Thoracic aorta (tissue), 2 donors: ENCODE measurements around the gene TMCC3. TPM values are rescaled to one million over a fixed set of nuclear protein-coding genes. Genes with fewer than 3 reads are reported as not detected.
A peak's percentile ranks its signal among the peaks of the same experiment; 100 is the strongest.
"Not testable (repeated sequence)": the region's sequence is repeated elsewhere in the genome, so short reads cannot be mapped to it uniquely, and the experiment has no call there.

Experiments used
- ATAC-seq: fragments of 150-250 bp; one replicate; pipeline ENCODE4 v1.8.0; 2017; ENCODE audit warnings: low read depth; ENCODE audit not compliant: insufficient number of reproducible peaks, low FRiP score
- DNase-seq: peaks from one replicate; pipeline ENCODE4 v3.0.0-alpha.2; 2020; ENCODE audit warnings: low spot score
- H3K27ac ChIP-seq, 2 donors: fragments of 200-600 bp; sonication (generic); 1 replicate in 1 of 2; 2 replicates in 1 of 2; pipeline ENCODE4 v1.5.1; 2016; ENCODE audit warnings: mild to moderate bottlenecking in 2 of 2, moderate library complexity in 2 of 2
- H3K27me3 ChIP-seq: fragments of 200-600 bp; sonication (generic); replicated peaks from 2 replicates; pipeline ENCODE4 v1.6.0; 2016; ENCODE audit warnings: mild to moderate bottlenecking; ENCODE audit not compliant: insufficient read depth
- H3K36me3 ChIP-seq: fragments of 200-600 bp; sonication (generic); one replicate; pipeline ENCODE4 v1.5.1; 2016
- H3K4me1 ChIP-seq, 2 donors: fragments of 200-600 bp; sonication (generic); 1 replicate in 1 of 2; 2 replicates in 1 of 2; pipeline versions ENCODE4 v1.5.1 to v1.6.0; 2016; ENCODE audit warnings: low read depth in 2 of 2, mild to moderate bottlenecking in 1 of 2; ENCODE audit not compliant: control insufficient read depth in 1 of 2
- H3K4me3 ChIP-seq: fragments of 200-600 bp; sonication (generic); 2 replicates; pipeline ENCODE4 v1.5.1; 2016; ENCODE audit warnings: mild to moderate bottlenecking
- H3K9me3 ChIP-seq: fragments of 200-600 bp; sonication (generic); 2 replicates; pipeline ENCODE4 v1.5.1; 2016
- total RNA-seq, 2 donors: library from RNA; depleted of rRNA; stranded (reverse); fragments of >200 nt; gene quantifications; one replicate each; pipeline versions ENCODE4 v1.1.0 to v1.2.3, GENCODE V29; 2016
- TF ChIP-seq, protein P1 (sequence below): fragments of 200-600 bp; sonication (generic); IDR thresholded peaks from one replicate; pipeline ENCODE4 v1.5.1; 2019; ENCODE audit warnings: antibody characterized with exemption

The TMCC3 gene, protein sequence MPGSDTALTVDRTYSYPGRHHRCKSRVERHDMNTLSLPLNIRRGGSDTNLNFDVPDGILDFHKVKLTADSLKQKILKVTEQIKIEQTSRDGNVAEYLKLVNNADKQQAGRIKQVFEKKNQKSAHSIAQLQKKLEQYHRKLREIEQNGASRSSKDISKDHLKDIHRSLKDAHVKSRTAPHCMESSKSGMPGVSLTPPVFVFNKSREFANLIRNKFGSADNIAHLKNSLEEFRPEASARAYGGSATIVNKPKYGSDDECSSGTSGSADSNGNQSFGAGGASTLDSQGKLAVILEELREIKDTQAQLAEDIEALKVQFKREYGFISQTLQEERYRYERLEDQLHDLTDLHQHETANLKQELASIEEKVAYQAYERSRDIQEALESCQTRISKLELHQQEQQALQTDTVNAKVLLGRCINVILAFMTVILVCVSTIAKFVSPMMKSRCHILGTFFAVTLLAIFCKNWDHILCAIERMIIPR
- total RNA-seq, result 10 to 100 TPM in 1 of 2 donors, 1 to 10 TPM in 1; 6.9 to 12.4 TPM

DNA sequence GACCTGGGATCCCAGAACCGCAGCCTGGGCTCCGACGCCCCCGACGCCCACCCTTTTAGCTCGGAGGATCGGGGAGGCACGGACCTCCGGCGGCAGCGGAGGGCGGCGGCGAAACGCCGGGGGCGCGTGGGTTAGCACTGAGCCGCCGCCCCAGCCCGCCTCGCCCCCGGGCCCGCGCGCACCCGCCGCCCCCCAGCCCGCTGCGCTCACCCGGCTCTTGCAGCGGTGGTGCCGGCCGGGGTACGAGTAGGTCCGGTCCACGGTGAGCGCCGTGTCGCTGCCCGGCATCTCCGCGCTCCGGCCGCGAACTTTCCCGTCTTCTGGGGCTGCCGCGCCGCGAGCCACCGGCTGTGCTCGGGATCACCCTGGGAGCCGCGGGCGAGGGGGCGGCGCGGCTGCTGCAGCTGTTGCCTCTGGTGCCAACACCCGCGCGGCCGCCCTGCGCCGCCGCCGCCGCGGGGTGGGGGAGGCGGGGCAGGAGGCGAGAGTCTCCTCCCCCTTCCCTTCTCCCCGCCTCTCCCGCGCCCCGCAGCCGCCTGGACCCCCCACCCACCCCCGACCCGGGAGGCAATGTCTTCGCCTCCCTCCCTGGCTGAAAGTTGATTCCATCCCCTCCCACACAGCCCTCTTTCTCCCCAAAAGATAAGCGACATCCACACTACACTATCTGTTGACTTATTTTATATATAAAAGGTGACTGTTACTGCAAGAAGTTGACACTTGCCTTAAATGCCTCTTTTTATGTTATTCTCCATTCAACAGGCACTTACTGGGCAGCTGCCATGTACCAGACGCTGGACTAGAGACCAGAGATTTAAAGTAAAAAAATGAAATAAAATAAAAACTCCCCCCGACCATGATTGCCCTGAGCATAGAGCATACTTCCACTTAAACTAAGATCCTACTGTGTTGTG lies at the start of gene TMCC3:
Gene TMCC3 (minus strand): TSS at position 415 of the 914 bp plus-strand sequence. CDS start 127 bp downstream, at position 288.
- peak; percentile 11 for ATAC-seq
- no peaks in the 10 kb centered on the region for H3K36me3 ChIP-seq
- TF ChIP-seq, protein P1, sequence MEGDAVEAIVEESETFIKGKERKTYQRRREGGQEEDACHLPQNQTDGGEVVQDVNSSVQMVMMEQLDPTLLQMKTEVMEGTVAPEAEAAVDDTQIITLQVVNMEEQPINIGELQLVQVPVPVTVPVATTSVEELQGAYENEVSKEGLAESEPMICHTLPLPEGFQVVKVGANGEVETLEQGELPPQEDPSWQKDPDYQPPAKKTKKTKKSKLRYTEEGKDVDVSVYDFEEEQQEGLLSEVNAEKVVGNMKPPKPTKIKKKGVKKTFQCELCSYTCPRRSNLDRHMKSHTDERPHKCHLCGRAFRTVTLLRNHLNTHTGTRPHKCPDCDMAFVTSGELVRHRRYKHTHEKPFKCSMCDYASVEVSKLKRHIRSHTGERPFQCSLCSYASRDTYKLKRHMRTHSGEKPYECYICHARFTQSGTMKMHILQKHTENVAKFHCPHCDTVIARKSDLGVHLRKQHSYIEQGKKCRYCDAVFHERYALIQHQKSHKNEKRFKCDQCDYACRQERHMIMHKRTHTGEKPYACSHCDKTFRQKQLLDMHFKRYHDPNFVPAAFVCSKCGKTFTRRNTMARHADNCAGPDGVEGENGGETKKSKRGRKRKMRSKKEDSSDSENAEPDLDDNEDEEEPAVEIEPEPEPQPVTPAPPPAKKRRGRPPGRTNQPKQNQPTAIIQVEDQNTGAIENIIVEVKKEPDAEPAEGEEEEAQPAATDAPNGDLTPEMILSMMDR, result no peak
- no peaks in the 10 kb centered on the region for H3K27me3 ChIP-seq
- H3K9me3 ChIP-seq, result no peaks in the 10 kb centered on the region
- H3K4me1 ChIP-seq, result peaks cover 0 to 8% of the 10 kb centered on the region in 2 donors
- DNase-seq, result no peak
- peak within 1 kb of the TSS; percentile 91 for H3K4me3 ChIP-seq
- H3K27ac ChIP-seq, result peak within 1 kb of the TSS; percentile 63 to 72

DNA sequence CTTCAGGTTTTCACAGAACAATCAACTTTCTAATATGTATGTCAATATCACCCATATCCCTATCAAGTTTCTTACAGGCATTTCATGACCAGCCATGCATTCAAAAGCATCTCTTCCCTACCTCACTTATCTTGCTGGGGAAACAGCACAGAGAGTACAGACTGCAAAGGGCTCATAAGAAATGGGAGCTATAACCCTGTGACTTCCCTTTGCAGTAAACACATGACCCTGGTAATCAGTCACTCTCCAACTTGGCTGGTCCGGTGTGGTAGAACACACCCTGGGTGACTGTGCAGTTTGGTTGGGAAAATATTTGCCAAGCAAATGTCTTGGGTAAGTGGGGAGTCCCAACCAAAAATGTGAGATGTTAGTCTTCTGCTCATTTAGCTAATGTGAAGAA lies 49.4 kb upstream of the TMCC3 start:
- H3K4me3 ChIP-seq, result no peak overlapping the region
- H3K27ac ChIP-seq, result peak overlapping the region; percentile 48 to 70
- H3K4me1 ChIP-seq, result peaks cover 15 to 51% of the 10 kb centered on the region in 2 donors
- no peaks in the 10 kb centered on the region for H3K36me3 ChIP-seq
- ATAC-seq (no peak), DNase-seq (no peak)
- no peaks in the 10 kb centered on the region for H3K9me3 ChIP-seq
- H3K27me3 ChIP-seq, result no peaks in the 10 kb centered on the region
- TF ChIP-seq, protein P1, result no peak

DNA sequence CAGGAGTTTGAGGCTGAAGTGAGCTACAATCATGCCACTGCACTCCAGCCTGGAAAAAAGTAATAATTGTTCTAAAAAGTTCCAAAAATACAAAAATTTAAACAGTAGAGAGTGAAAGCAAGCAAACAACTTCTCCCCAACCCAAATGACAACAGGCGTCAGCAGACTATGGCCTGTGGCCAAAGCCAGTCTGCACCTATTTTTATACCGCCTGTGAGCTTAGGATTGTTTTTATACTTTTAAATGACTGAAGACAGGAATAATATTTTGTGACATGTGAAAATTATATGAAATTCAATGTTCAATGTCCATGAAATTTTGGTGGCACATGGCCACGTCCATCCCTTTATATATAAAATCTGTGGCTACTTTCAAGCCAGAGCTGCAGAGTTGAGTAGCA lies 48.2 kb upstream of the TMCC3 start:
- Histone ChIP-seq H3K27me3 (no peaks in the 10 kb centered on the region), H3K27ac (peak overlapping the region; percentile 48 to 70), H3K4me1 (peaks cover 9 to 39% of the 10 kb centered on the region in 2 donors), H3K9me3 (no peaks in the 10 kb centered on the region), H3K36me3 (no peaks in the 10 kb centered on the region), H3K4me3 (no peak overlapping the region)
- TF ChIP-seq, protein P1, result no peak
- DNase-seq (no peak), ATAC-seq (no peak)

DNA sequence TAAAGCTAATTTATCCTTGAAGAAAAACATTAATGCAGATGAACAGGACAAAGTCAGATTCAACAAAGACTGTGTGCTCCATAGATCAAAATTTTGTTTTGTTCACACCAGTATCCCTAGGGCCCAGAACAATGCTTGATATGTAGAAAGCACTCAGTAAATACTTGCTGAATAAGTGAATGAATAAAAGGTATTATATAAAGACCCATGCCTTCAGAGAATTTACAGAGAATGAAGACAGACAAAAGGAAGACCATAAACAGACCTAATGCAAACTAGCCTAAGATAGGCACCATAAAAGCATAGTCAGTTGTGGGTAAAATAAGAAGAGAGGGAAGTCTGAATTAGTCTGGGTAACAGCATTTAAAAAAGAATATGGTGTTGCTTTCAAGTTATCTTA lies 47.3 kb upstream of the TMCC3 start:
- ATAC-seq (no peak), DNase-seq (no peak)
- H3K9me3 ChIP-seq, result no peaks in the 10 kb centered on the region
- no peaks in the 10 kb centered on the region for H3K27me3 ChIP-seq
- no peaks in the 10 kb centered on the region for H3K36me3 ChIP-seq
- peaks cover 9 to 36% of the 10 kb centered on the region in 2 donors for H3K4me1 ChIP-seq
- TF ChIP-seq, protein P1, result no peak
- H3K4me3 ChIP-seq, result no peak overlapping the region
- H3K27ac ChIP-seq, result no peak overlapping the region

DNA sequence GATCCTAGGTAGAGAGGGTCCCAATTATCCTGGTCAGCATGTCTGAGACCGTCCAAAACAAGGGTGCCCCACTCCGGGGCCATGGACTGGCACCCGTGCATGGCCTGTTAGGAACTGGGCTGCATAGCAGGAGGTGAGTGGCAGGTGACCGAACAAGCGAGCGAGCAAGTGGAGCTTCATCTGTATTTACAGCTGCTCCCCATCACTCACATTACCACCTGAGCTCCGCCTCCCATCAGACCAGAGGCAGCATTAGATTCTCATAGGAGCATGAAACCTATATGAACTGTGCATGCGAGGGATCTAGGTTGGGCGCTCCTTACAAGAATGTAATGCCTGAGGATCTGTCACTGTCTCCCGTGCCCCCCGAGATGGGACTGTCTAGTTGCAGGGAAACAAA lies 44.4 kb upstream of the TMCC3 start:
- DNase-seq (no peak), ATAC-seq (no peak)
- no peak overlapping the region for H3K4me3 ChIP-seq
- TF ChIP-seq, protein P1, result no peak
- H3K27me3 ChIP-seq, result no peaks in the 10 kb centered on the region
- H3K27ac ChIP-seq, result no peak overlapping the region
- no peaks in the 10 kb centered on the region for H3K9me3 ChIP-seq
- H3K4me1 ChIP-seq, result peaks cover 18 to 32% of the 10 kb centered on the region in 2 donors
- H3K36me3 ChIP-seq, result no peaks in the 10 kb centered on the region

DNA sequence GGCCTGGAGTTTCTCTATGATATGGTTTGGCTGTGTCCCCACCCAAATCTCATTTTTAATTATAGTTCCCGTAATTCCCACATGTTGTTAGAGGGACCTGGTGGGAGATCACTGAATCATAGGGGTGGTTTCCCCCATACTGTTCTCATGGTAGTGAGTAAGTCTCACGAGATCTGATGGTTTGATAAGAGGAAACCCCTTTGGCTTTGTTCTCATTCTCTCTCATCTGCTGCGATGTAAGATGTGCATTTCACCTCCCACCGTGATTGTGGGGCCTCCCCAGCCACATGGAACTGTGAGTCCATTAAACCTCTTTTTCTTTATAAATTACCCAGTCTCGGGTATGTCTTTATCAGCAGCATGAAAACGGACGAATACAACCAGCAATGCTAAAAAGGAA lies 42.5 kb upstream of the TMCC3 start:
- not testable (repeated sequence) for H3K9me3 ChIP-seq, H3K27ac ChIP-seq, DNase-seq, H3K27me3 ChIP-seq, H3K36me3 ChIP-seq, ATAC-seq, H3K4me3 ChIP-seq
- peaks cover 16 to 32% of the 10 kb centered on the region in 2 donors for H3K4me1 ChIP-seq
